ENCODE data around the gene KIAA1217. TPM values are rescaled to one million over a fixed set of nuclear protein-coding genes. Genes with fewer than 3 reads are reported as not detected.
"Not testable (repeated sequence)": the region's sequence is repeated elsewhere in the genome, so short reads cannot be mapped to it uniquely, and the experiment has no call there.

The KIAA1217 gene
- total RNA-seq, 1 donor from 2014 or later, result 74.8 TPM

DNA sequence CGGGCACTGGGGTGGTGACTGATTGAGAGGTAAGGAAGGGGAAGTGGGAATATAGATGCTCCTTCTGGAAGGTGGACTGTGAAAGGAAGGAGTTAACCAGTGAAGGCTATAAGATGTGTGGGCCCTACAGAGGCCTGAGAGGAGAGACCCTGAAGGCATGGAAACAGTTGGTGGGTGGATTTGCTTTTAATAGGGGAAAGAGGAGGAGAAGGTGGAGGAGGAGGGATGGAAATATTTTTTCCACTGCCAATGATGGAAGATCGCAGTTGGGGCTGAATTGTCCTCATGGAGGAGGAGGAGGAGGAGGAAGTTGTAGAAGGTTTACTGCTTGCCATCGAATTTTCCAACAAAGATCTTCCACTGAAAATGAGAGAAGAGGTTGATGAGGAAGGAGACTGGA is 80.3 kb downstream of the KIAA1217 start:
- no peak for DNase-seq (ENCODE audit: low spot score)

DNA sequence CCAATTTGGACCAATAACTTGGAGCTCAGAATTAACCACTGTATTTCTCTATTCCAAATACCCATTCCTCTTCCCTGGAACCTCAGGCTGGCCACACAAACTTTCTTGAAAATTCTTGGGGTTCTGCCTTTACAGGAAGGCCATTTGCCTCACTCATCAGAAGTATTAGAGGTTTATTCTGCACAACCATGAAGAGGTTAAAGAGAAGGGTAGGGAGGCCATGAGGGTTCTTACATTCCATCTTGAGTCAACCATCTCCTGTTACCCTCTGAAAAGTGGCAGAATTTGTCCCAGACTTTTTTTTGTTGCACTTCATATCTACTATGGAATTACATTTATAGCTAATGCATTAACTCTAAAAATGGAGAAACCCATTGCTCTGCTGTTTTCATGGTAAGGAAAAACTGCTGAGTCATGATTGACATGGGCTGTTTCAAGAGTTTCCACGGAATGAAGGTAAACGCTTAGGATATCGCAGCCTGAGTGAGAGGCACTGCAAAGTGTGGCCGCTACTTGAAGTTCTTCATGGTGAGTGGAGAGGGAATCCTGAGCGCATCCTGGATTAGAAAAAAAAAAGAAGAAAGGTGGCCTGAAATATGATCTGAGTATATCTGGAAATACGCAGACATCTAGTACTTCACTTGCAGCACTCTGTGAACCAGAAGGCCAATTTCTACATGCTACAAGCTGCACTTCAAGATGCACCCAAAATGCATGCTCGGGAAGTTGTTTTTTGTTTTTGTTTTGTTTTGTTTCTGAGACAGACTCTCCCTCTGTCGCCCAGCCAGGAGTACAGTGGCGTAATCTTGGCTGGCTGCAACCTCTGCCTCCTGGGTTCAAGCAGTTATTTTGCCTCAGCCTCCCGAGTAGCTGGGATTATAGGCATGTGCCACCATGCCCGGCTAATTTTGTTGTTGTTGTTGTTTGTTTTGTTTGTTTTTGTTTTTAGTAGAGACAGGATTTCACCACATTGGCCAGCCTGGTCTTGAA is 83.7 kb downstream of the KIAA1217 start:
- DNase-seq (ENCODE audit: low spot score), result no peak

DNA sequence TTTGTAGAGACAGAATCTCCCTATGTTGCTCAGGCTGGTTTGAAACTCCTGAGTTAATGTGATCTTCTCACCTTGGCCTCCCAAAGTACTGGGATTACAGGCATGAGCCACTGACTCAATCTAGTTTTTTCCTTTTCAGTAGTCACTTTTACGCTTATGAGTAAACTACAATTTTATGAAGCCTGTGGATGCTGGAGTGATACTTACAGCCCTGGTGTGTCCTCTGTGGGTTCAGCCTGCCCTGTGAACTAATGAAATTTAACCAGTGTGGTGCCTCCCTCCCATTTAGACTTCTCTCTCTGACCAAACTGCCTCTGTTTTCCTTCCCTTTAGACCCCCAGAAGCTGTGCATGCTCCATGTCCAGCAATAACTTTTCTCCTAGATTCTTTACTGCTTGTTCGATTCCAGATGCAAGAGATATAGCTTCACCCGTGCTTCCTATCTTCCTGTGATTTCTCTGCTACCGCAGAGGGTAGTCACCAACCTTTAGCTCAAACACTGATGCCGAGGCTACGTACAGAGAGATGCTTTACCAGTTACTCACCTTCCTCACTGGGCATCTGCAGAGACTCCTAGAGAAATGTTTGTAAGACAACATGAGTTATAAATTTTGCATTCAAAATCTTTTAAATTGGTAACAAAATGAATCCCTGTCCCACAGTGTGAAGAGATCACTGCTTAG is 90.8 kb downstream of the KIAA1217 start:
- DNase-seq (ENCODE audit: low spot score), result no peak

DNA sequence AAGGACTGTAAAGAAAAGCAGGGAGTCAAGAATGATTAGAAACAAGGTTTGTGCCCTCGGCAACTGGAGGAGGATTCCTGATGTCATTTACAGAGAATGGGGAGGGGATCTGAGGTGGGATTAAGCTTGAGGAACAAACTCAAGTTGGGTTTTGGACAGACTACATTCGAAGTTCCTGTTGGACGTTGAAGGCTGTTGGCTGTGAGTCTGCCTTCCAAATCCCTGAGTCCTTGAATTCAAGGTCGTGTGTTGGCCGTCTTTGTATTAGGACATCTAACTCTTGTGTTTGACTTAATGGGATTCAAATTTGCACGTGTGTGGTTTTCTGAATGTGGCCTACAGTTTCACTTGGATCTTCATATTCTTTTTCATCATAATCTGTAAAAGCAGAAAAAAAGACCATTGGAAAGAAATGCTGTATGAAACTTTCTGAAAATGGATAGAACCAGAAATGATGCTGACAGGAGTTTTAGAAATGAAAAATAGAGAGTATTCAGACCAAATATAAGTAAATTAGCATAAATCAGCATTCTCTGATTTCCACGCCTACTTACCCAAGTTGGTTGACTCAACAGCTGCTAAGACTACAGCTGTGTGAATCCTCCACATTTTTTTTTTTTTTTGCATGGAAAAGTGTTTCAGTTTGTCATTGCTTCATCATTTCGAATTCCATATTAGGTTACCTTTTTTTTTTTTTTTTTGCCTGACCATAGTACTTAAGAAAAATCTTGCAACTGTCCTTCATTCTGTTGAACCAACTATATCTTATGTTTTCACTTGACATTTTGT is 94.8 kb downstream of the KIAA1217 start:
- DNase-seq (ENCODE audit: low spot score), result no peak

DNA sequence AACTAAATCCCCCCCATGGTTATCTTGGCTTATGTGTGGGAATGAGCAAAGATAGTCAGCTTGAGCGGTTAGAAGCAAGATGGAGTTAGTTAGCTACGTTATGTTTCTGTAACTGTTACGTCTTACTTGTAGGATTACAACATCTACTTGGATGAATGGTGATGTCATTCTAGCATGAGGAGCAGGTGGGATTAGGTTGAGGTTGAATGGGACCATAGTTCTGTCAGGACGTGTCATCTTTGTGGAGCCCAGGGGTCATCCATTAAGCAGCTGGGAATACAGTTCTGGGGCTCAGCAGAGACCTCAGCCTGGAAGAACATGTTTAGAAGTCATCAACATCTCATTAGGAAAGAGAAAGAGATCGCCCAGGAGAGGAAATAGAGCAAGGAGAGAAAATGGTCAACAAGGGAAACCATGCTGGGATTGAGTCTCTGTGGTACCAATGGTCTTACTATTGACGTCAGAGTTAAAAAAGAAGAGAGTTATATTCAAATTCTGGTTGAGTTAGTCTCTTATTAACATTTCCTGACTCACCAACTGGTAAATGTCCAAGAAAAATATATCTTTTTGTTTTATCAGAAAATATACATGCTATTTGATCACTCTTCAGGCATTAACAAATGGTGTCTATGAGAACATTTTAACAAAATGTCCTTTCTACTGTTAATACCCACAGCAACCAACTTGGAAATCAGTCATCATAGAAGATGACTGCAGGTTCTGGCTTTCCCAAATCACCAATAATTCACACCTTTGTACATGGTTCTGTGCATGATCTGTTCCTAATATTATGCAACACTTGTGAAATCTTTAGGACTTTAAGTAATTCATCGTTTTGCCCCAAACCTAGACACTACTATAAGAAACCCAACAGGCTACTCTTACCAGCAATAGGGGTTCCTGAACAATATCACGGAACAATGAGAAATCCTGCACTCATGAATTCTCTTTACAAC is 96.9 kb downstream of the KIAA1217 start:
- DNase-seq (ENCODE audit: low spot score), result no peak

DNA sequence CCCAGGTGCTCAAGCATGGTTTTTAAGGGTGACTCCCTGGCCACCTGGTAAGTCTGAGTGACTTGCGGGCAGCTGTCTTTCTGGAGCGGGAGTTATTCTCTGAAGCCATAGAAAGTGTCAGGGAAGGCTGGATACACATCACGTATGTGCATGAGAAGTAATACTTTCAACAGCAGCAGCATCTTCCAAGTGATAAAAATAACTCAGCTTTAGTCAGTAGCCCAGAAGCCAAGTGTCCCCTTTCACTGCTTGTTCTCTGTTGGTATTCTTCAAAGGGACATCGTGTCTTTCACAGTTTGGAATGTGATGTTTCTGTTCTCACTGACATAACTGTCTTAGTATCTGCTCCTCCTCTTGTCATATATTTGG is 97.6 kb downstream of the KIAA1217 start:
- DNase-seq (ENCODE audit: low spot score), result no peak

DNA sequence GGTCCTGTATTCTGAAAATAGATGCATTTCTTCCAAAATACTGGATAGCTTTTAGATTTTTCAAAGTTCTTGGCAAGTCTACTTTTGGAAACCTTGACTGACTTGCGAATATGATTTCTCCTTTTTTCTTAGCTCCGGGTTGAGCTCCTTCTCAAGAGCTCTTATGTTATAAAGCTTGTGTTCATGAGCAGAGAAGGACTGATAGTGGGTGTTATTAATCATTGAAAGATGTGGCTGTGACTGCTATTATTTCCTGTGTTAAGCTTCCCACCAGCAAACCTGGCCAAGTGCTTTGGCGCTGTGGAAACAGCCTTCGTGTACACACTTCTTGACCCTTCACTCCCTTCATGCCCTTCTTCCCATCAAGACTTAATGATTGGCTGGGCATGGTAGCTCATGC is 98.2 kb downstream of the KIAA1217 start:
- DNase-seq (ENCODE audit: low spot score), result no peak

DNA sequence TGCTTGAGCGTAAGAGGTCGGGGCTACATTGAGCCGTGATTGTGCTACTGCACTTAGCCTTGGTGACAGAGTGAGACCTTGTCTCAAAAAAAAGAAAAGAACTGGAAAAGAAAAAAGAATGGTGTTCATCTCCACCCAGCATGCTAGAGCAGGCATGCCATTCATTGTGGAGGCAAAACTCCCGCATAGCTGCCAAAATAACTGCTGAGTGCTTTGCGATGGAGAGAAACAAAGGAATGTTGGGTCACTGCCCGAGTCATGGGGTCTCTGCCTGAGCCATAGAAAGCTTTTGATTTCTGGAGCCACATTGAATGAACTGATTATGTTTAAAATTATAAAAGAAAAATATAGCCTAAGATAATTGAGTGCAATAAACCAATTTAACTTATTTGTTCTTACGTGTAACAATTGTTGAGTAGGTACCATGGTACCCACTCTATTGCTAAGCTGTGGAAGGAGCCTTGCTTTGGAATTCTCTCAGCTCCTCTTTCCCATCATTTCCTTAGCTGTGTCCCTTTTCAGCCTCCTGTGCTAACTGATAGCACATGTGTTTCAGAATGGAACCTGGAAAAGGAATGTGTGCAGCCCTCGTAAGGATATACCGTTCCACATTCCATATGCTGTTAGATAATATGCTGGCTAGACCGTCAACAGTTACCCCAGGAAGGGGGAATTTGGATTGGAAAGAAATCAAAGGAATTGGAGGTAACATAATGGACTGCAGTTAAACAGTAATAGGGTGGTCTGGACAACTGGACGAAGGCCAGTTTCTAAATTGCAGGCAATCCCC is 99.0 kb downstream of the KIAA1217 start:
- no peak for DNase-seq (ENCODE audit: low spot score)

DNA sequence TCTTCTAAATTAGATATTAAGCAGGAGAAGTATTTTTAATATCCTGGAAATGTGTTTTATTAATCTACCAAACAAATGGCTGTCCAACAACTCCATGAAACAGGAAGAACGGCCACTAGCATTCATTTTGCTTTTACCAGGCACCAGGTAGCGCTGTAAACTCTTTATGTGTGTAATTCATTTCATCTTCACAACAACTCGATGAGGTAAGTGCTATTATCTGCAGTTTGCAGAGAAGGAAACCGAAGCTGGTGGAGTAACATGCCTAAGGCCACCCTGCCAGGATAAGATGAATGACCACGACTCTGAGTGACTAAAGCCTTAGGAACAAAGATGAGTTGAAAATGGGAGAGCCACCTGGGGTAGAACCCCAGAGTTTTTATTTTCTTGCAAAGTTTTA is 101.2 kb downstream of the KIAA1217 start:
- no peak for DNase-seq (ENCODE audit: low spot score)

DNA sequence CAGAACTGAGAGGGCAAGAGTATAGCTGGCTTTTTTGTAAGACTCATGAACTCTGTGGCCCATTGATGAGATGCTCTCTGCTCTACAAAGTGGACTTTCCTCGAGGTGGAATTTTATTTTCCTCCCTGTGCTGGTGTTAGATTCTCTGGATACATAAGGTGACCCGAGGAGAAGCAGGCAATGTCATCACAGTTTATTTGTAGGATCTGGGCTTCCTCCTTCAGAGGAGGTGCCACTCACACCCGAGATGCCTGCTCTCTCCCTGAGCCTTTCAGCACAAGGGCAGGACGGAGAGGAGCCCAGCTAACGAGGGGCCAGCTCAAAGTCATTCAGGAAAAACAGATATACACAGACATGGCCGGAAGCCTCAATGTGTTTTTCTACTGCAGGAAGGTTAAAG is 103.0 kb downstream of the KIAA1217 start:
- no peak for DNase-seq (ENCODE audit: low spot score)

DNA sequence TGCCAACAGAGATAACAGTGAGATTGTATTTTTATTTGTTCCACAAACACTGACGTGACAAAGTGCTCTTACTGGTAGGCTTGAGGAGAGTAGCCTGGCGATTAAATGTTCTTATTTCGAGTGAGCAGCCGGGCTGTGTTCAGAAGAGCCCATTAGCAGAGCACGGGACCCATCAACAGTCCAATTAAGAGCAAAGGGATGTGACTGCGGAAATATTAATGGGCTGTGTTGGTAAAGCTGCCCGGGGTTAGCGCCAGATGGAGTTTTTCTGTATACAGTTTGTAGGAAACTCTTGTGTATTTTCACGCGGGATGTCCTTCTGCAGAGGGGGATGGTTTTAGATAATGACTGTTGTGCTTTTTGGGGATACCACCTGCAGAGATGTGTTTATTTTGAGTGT is 104.3 kb downstream of the KIAA1217 start:
- no peak for DNase-seq (ENCODE audit: low spot score)

DNA sequence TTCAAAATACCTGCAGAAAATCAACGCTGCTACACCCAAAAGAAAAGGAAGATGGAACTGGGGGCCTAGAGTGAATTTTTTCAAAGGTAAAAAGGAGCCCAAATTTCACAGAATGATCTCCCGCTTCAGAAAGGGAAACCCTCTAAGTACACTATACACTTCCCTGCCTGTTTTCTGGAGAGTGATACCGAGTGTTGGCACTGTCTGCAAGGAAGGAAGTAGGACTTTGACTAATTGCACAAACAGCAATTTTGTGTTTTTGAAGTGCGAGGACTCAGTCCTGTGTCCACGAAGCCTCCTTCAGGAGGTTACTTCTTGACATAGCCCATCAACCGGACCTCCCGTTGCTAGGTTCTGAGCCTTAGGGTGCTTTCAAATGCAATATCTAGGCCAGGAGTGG is 106.3 kb downstream of the KIAA1217 start:
- no peak for DNase-seq (ENCODE audit: low spot score)

DNA sequence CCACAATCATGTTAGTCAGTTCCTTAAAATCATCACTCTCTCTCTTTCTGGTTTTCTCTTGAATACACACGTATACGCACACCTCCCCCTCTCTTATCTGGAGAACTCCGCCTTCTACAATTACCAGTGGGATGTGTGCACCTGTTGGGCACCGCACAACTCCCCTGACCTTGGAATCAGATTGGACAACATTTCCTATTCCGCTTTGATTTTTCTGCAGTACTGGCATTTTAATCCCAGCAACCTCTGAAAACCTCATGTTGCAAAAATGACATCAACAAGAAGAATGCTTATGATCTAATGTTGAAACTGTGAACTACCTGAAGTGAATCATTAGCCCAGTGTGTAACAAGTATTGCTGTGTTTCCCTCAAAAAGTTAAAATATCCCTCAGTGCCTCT is 109.6 kb downstream of the KIAA1217 start:
- DNase-seq (ENCODE audit: low spot score), result no peak

DNA sequence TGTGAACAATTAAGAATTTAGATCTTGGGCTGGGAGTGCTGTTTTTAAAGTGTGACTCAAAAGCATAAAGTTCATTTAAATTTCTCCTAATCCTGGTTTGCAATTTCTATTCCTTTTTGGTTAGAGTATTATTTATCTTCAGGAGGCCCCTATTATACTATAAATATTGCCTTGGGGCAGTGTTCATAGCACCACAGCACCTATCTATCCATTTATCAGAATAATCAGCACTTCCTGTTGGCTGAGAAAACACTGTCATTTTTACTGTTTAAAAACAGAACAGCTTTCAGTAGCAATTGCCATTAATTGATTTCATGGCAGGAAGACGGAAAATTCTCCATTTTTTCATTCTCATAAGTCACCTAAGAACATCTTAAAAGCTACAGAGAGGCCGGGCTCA is 111.4 kb downstream of the KIAA1217 start:
- no peak for DNase-seq (ENCODE audit: low spot score)

DNA sequence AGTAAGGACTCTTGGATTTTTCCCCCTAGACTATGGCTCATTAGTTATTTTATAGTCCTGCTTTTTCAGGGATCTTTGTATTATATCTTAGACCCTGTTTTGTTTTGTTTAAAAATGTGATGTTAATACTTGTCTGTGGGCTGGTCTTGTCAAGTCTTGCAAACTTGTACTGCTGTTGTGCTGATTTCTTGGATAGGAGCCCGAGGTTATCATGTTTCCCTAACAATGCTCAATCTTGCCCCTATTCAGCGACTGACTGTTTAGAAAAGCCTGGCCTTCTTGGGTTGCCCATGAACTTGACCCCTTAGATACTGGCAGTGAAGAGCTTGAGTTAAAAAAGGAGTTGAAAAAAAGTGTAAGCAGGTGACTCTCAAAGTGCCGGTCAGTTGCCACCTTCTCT is 115.7 kb downstream of the KIAA1217 start:
- no peak for DNase-seq (ENCODE audit: low spot score)

DNA sequence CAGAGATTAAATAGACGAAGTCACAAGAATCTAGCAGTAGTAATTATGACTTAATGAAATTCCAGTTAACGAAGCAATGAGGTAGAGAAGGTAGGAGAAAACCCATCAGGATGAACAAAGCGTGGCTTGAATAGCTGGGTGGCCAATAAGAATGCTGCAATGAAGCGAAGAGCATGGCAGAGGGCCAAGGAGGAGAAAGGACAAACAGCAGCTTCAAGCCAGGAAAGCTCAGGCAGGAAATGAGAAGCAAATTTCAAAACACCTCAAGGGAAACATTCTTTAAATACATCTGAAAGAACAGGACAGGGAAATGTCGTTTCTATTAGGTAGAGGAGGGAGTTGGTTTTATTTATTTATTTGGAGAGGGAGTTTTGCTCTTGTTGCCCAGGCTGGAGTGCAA is 122.5 kb downstream of the KIAA1217 start:
- no peak for DNase-seq (ENCODE audit: low spot score)

DNA sequence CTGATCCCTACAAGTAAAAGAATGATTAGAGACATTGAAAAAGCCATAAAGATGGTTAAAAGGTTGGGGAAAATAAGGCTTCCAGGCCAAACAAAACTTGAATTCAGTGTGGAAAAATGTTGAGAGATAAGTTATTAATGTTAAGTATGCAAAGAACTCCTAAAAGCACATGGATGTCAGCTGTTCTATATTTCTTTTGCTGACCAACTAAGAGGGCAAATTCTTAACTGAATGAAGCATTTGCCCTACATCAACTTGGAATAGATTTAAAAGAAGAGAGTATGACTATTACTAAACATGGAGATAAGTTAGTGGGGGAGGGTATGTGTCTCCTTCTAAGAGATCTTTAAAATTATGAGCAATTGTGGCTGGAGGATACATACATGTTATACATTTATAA is 124.8 kb downstream of the KIAA1217 start:
- no peak for DNase-seq (ENCODE audit: low spot score)

DNA sequence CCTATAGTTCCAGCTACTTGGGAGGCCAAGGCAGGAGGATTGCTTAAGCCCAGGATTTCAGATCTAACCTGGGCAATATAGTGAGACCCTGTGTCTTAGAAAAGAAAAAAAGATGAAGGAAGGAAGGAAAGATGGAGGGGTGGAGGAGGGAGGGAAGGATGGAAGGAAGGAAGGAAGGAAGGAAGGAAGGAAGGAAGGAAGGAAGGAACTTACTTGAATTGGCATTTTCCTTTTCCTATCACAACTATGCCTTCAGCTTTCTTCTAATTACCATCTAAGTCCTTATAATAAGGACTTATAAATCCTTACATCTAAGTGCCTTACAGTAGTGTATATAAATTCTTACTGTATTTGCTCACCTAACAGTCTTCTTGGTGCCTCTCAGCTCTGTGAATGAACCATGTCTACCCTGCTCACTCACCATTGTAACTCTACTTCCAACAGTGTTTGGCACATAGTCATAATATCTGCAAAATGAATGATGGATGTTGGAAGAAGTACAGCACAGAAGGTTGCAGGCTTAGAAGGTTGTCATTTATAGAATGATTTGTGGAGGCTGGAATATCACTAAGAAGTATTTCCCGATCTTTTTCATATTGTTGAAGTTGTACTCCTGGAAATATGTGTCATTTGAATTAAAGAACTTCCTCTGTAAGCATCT is 125.5 kb downstream of the KIAA1217 start:
- no peak for DNase-seq (ENCODE audit: low spot score)

DNA sequence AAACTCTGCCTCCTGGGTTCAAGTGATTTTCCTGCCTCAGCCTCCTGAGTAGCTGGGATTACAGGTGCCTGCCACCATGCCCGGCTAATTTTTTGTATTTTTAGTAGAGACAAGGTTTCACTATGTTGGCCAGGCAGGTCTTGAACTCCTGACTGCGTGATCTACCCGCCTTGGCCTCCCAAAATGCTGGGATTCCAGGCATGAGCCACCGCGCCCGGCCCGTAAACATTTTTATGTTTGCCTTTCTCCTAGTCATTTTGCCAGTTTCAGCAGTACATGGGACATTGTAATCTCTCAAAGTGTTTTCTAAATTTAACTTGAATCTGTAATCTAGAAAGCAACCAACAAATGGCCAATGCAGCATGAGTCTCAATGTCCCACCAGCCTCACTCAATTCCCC is 128.8 kb downstream of the KIAA1217 start:
- not testable (repeated sequence) for DNase-seq (ENCODE audit: low spot score)
